D341Med (cell line): ENCODE measurements around the gene ZSWIM8.
"Not testable (repeated sequence)": the region's sequence is repeated elsewhere in the genome, so short reads cannot be mapped to it uniquely, and the experiment has no call there.

ENCODE experiments used
- DNase-seq: peaks from one replicate; pipeline ENCODE4 v3.0.0; 2012; ENCODE audit warnings: low spot score

The ZSWIM8 gene, protein sequence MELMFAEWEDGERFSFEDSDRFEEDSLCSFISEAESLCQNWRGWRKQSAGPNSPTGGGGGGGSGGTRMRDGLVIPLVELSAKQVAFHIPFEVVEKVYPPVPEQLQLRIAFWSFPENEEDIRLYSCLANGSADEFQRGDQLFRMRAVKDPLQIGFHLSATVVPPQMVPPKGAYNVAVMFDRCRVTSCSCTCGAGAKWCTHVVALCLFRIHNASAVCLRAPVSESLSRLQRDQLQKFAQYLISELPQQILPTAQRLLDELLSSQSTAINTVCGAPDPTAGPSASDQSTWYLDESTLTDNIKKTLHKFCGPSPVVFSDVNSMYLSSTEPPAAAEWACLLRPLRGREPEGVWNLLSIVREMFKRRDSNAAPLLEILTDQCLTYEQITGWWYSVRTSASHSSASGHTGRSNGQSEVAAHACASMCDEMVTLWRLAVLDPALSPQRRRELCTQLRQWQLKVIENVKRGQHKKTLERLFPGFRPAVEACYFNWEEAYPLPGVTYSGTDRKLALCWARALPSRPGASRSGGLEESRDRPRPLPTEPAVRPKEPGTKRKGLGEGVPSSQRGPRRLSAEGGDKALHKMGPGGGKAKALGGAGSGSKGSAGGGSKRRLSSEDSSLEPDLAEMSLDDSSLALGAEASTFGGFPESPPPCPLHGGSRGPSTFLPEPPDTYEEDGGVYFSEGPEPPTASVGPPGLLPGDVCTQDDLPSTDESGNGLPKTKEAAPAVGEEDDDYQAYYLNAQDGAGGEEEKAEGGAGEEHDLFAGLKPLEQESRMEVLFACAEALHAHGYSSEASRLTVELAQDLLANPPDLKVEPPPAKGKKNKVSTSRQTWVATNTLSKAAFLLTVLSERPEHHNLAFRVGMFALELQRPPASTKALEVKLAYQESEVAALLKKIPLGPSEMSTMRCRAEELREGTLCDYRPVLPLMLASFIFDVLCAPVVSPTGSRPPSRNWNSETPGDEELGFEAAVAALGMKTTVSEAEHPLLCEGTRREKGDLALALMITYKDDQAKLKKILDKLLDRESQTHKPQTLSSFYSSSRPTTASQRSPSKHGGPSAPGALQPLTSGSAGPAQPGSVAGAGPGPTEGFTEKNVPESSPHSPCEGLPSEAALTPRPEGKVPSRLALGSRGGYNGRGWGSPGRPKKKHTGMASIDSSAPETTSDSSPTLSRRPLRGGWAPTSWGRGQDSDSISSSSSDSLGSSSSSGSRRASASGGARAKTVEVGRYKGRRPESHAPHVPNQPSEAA (N-terminal part only)

DNA sequence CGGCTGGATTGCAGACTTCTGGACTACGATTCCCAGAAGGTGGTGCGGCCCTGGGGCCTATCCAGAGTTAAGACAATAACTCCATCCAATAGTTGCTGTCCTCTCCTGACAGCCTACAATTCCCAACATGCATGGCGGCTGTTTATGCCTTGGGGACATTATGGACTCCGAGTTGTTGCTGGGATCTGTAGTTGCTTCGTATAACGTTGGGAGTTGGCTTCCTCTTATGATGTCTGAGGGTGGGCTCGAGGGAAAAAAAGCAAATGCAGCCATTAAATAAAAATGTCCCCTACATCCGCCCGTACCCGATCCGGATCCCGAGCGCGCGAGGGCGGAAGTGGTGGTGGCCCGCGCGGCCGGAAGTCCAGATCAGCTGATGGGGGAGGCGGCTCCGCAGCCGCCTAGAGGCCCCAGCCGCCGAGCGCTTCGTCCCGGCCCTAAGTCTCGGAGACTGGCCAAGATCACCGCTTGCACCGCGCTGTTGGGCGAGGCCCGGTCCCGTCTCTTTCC lies at the start of gene ZSWIM8:
TSS of gene ZSWIM8 (plus strand) at position 396 of the 510 bp plus-strand sequence. CDS start 273 bp downstream, outside the sequence.
- peak; percentile 89 for DNase-seq

DNA sequence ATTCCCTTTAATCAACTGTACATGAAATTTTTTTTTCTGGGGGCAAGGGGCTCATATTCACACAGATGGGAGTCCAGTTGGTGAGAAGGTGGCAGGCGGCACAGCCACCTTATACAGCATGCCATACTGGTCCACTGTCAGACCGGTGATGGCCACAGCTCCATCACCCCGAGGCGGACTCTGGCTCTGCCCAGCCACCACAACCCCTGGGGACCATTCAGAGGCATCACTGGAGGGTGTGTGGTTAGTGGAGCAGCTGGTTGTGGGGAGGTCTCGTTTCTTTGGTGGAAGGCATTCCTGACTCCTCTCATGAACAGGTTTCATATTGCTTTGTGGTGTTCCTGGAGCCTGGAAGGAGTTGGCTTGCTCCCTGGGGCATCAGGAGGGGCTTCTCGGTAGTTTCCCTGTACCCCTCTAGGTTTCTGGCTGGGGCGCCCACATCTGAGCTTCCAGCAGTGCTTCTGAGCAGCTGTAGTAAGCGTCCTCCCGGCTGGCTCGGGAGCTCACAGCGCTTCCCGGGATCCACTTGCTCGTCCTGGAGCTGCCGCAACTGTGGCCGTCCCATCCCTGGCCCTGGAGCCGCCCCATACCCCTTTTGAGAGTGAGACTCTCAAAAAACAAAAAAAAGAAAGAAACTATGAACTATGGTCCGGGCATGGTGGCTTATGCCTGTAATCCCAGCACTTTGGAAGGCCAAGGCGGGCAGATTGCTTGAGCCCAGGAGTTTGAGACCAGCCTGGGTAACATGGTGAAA lies 44.7 kb upstream of the ZSWIM8 start:
- DNase-seq, result not testable (repeated sequence)

DNA sequence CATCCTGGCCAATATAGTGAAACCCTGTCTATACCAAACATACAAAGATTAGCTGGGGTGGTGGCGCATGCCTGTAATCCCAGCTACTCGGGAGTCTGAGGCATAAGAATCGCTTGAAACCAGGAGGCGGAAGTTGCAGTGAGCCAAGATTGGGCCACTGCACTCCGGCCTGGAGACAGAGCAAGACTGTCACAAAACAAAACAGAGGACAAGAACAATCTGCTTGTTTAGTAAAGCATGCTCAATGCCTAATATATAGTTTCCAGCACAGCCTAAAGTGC lies 43.0 kb upstream of the ZSWIM8 start:
- DNase-seq, result no peak

DNA sequence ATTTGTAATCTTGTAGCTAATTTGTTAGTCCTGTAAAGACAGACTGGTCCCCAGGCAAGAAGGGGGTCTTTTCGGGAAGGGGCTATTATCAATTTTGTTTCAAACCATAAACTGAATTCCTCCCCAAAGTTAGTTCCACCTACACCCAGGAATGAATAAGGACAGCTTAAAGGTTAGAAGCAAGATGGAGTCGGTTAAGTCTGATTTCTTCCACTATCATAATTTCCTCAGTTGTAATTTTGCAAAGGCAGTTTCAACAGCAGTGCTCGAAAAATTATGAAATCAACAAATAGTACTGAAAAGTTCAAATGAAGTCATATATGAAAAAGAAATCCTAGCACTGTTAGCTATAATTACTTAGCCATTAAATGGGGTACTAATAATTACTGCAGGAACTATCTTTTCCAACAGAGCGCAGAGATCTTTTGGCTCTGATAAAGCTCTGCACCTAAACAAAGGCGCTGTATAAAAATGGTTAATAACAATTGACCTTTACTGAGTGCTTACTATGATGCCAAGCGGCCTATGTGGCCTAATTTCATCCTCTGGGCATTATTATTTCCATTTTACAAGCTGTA lies 42.0 kb upstream of the ZSWIM8 start:
- no peak for DNase-seq

DNA sequence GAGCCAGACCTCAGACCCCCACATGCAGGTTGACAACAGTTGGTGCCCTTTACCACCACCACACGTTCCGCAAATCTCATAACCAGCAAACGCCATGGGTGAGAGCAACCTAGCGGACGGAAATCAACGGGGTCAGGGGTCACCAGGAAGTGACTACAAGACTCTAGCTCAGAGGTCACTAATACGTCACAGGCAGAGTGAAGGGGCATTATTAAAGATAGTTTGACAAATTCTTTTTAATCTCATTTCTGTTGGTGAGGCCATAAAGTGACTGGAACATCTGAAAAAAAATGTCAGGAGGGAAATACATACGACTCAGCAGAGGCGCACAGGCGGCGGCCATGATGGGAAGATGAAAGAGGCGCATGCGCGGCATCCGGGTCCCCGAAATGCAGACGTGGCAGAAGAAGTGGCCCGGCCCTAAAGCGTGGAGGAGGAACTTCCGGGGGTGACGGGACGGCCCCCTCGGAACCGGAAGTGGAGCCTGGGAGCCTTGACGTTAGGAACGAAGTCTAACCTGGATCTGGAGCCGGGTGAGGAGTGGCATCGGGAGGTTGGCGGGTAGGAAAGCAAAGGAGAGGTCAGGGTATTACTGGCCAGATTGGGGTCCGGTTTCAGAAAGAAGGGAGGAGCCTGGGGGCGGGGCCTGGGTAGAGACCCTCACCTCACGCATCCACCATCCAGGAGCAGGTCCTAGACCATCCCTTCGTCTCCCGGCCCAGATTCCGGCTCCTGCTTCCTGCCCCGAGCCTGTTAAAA lies 41.3 kb upstream of the ZSWIM8 start, which contains the start of gene SEC24C:
TSS of gene SEC24C (plus strand) at position 468 of the 759 bp plus-strand sequence. CDS start 2,461 bp downstream, outside the sequence.
- DNase-seq, result peak; percentile 90

DNA sequence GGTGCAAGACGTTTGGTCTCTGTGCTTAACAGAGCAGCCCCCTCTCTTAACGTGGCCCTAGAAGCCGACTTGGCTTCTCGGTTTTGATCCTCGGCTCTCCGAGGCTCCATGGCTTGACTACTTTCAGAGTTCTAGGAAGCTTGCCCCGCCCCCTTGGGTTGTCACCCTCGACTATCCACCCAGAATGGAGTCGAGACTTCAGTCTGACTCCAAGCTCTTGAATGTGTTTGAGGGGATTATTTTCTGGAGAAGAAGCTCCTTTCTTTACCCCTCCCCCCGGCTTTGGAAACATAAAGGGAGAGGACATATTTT lies 40.8 kb upstream of the ZSWIM8 start:
- DNase-seq, result no peak

DNA sequence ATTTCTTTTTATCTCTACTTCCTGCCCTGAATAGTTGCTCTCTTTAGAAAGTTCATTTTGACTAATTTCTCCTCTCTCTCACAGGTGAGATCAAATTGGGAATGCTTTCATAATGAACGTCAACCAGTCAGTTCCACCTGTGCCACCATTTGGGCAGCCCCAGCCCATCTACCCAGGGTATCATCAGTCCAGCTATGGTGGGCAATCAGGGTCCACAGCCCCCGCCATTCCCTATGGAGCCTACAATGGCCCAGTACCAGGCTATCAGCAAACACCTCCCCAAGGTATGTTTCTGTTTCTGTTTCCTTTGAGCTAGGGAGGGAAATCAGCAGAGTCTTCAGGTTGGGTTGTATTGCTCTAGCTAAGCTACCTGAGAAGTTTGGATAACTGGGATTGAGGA lies 38.7 kb upstream of the ZSWIM8 start:
- no peak for DNase-seq

DNA sequence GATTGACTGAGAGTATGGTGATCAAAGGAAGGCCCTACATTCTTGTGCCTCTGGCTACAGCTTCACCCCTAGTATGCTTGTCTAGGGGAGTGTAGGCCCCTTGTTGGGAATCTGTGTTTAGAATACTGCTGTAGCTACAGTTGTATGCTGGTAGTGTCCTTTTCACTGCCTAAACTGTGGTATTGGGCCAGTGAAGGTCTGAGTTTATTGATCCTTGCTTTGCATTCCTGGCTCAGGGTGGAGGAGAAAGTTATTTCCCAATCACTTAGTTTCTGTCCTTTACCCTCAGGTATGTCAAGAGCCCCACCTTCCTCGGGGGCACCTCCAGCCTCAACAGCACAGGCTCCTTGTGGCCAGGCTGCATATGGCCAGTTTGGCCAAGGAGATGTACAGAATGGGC lies 34.6 kb upstream of the ZSWIM8 start:
- DNase-seq, result no peak

DNA sequence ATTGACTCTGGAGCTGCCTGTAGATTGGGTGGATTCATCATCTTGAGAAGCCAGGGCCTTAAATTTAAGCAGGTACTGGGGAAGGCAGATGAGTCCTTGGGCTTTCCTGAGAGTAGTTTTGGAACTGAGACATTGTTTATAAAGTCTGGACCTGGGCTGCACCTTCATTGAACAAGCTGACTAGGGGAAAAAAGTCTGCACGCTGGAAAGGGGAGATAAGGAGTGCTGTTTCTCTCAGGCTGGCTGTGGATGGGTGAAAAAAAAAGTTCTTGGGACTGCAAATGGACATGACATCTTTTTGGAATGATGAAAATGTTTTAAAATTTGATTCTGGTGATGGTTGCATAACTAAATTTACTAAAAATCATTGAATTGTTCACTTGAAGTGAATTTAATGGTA lies 29.2 kb upstream of the ZSWIM8 start:
- DNase-seq, result no peak

DNA sequence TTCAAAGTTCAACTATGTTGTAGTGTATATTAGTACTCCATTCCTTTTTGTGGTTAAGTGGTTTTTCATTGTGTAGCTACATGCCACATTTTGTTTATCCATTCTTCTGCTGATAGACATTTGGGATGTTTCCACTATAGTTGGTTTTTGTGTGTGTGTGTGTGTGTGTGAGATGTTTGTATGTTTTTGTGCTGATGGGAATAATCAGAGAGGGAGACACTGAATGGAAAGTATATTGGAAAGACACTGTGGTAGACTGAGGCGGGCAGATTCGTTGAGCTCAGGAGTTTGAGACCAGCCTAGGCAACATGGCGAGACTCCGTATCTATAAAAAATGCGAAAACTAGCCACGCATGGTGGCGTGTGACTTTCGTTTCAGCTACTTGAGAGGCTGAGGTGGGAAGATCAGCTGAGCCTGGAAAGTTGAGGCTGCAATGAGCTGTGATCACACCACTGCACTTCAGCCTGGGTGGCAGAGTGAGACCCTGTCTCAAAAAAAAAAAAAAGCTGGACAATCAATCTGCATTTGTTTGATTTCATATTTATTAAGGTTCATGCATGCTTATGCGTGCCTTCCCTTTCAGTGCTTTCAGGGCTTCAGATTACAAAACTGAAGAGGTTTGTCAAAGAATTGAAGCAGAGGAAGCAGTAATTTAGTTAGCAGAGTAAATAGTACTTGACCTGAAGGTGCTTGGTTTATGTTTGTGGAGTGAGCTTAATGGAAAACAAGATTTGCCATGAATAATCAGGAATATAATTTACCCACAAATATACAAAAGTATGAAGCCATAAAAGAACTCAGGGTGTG lies 26.5 kb upstream of the ZSWIM8 start:
- no peak for DNase-seq

DNA sequence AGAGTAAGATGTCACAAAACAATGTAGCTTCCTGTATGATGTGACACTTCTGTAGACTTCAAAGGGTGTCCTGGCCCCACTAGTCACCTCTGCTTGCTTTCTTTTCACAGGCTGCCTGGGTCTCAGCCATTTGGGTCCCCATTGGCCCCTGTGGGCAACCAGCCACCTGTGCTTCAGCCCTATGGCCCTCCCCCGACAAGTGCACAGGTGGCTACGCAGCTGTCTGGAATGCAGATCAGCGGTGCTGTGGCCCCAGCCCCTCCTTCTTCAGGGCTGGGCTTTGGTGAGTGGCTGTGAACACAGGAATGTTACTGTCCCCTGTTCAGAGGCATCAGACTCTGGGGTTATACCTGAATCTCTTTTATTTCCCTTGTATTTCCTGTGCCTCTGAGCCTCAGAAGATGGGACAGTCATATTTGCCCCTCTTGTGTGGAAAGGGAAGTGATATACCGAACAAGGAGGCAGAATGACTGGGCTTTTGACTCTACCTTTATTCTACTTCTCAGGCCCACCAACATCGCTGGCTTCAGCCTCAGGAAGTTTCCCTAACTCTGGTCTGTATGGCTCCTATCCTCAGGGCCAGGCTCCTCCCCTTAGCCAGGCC lies 25.8 kb upstream of the ZSWIM8 start:
- no peak for DNase-seq

DNA sequence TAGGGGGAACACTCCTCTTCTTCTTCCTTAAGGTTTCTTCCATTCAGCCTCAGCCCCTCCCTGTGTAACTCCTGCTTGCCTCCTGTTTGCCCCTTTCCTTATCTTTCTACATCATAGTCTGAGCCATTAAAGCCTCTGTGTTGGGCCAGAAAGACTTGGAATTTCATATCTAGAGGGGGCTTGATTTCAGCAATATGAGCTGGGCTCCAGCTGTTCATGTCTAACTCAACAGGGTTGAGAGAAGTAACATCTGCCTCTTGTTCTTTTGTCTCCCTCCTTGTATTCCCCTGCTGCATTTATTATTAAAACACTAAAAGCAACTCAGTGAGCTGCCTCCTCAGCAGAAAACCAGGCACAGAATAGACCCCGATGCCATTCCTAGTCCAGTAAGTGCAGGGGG lies 23.6 kb upstream of the ZSWIM8 start:
- no peak for DNase-seq

DNA sequence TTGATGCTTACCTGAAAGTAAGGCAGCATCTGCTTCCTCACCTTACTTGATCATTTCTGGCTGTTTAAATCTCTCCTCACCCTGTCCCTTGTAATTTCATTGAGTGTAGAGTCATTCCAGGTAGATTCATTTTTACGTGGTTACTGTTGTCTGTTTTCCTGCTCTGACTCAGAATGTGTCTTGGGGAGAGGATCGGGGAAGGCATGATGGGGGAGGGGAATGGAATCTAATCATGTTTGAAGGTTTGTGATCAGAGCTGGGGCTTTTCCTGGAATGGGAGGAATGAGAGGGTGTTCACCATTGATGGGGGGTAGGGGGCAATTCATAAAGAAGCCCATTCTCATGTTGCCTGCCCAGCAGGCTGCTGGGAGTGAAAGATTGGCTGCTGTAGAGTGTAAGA lies 22.5 kb upstream of the ZSWIM8 start:
- DNase-seq, result no peak

DNA sequence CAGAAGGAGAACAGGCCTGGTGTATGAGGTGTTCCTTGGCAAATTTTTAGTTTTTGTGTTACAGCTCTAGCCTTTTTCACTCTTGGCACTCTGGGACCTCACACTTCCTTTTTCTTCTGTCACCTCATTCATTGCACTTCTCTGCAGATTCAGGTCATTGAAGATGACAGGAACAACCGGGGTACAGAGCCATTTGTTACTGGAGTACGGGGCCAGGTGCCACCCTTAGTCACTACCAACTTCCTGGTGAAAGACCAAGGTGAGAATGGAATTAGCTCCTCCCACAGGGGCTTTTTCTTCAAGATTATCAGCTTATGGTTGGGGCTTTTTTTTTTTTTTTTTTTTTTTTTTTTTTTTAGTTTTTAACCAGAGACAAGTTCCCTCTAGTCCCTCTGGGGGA lies 22.1 kb upstream of the ZSWIM8 start:
- no peak for DNase-seq

DNA sequence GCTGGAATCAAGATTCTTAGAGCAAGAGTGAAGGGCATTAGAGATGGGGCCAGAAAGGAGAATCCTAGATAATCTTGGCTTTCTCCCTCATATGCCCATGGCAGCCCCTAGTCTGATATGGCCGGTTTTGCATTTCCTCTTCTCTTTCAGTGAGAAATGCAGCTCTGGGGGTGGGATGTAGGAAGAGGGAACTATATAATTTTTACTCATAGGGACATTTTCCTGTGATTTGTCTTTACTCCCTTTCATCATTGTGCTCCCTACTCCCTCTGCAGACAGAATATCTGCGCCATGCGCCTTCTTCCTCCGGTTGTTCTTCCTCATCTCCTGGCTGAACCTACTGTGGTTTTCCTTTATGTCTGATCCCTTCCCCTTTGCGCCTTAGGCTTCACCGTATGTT lies 20.3 kb upstream of the ZSWIM8 start:
- DNase-seq, result no peak

DNA sequence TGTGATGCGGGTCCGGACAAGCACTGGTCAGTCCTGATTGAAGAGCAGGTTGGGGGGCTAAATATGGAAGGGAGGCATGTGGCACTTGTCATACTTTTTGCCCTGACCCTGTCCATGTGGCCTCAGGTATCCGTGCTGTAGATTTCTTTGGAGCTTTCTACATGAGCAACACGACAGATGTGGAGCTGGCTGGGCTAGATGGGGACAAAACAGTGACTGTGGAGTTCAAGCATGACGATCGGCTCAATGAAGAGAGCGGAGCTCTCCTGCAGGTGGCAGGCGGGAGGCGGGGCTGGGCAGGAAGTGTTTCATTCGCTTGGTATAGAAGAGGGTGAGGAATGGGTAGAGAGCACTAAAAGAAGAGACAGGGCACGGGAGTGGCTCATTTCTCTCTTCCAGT lies 16.5 kb upstream of the ZSWIM8 start:
- no peak for DNase-seq

DNA sequence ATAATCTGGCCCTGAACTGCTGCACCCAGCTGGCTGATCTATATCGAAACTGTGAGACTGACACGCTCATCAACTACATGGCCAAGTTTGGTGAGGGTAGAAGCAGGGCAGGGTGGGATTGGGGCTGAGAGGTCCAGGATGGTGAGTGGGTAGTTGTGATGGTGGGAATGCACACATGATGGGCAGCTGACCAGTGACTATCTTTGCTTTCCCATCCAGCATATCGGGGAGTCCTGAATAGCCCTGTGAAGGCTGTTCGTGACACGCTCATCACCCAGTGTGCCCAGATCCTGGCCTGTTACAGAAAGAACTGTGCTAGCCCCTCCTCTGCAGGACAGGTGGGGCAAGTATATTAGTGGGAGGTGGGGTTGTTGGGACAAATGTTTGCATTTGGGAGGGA lies 16.0 kb upstream of the ZSWIM8 start:
- no peak for DNase-seq

DNA sequence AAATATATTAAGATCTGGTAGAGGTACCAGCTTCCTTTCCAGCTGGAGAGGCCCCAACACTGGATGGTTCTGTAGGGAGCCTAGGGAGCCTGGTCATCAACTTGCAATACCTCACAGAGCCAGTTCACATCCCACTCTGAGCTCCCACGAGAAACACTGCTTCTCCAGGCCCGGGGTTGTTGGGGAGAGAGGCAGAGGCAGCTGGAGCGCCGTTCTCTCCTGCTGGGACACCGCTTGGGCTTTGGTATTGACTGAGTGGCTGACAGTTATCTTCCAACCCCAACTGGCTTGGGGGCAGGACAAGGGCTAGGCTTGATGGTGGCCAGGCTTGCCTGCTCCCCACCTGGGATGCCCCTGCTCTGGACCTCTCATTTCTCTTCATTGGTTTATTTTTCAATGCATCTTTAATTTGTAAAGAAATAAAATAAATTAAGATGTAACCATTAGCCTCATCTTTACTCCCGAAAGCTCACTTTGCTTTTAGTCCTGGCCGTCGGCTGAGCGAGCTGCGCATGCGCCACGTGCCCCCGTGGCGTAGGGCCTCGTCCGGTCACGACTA lies 13.6 kb upstream of the ZSWIM8 start:
- peak; percentile 81 for DNase-seq
